Hindlimb muscle (tissue), 1 donor: ENCODE measurements around the gene OGA. TPM values are rescaled to one million over a fixed set of nuclear protein-coding genes. Genes with fewer than 3 reads are reported as not detected.

ENCODE experiments used
- DNase-seq: peaks from one replicate; pipeline ENCODE4 v3.0.0-alpha.2; 2013
- polyA plus RNA-seq: library from polyadenylated mRNA; unstranded; fragments of 120-200 nt; gene quantifications from one replicate; pipeline ENCODE4 v1.2.1, GENCODE V29; 2013; ENCODE audit not compliant: insufficient read length

Gene OGA
- polyA plus RNA-seq, 1 donor = 115 TPM

- DNase-seq = no peak
Measured at GRCh38 chr10:101774589-101775272, 43.5 kb downstream of the OGA start.

- no peak for DNase-seq
Measured at GRCh38 chr10:101773923-101774588, 44.2 kb downstream of the OGA start.

- no peak for DNase-seq
Measured at GRCh38 chr10:101772895-101773761, 45.1 kb downstream of the OGA start.

GRCh38 chr10:101772017-101772894 is 46.0 kb downstream of the OGA start:
- DNase-seq = no peak

GRCh38 chr10:101771380-101771779 is 46.9 kb downstream of the OGA start:
- no peak for DNase-seq

GRCh38 chr10:101770331-101771215 is 47.7 kb downstream of the OGA start:
- no peak for DNase-seq

- no peak for DNase-seq
Measured at GRCh38 chr10:101769541-101770180, 48.6 kb downstream of the OGA start.

GRCh38 chr10:101768791-101769170 is 49.5 kb downstream of the OGA start:
- no peak for DNase-seq

GRCh38 chr10:101767966-101768790 is 50.1 kb downstream of the OGA start:
- no peak for DNase-seq

GRCh38 chr10:101767600-101767945 is 50.7 kb downstream of the OGA start:
- no peak for DNase-seq

GRCh38 chr10:101766753-101767599 is 51.3 kb downstream of the OGA start:
- DNase-seq = no peak

- no peak for DNase-seq
Measured at GRCh38 chr10:101766306-101766705, 51.9 kb downstream of the OGA start.

- no peak for DNase-seq
Measured at GRCh38 chr10:101763141-101763846, 55.0 kb downstream of the OGA start.

GRCh38 chr10:101762736-101763135 is 55.5 kb downstream of the OGA start:
- no peak for DNase-seq

GRCh38 chr10:101761226-101761625 is 57.0 kb downstream of the OGA start:
- DNase-seq = no peak

GRCh38 chr10:101760510-101760909 is 57.7 kb downstream of the OGA start:
- DNase-seq = no peak

- no peak for DNase-seq
Measured at GRCh38 chr10:101759309-101760247, 58.7 kb downstream of the OGA start.
